Measurements from ENCODE around the gene CD82. TPM values are rescaled to one million over a fixed set of nuclear protein-coding genes. Genes with fewer than 3 reads are reported as not detected.
A peak's percentile ranks its signal among the peaks of the same experiment; 100 is the strongest.

The CD82 gene
- total RNA-seq, 2 experiments from 2014 or later, result 1.2 to 6.4 TPM

- BruUV-seq (replicated peaks), result no TSS peak
- CTCF ChIA-PET (ENCODE audit: unreplicated experiment), result interaction anchor here (1.3 to 2.8 kb wide), 2 partner anchors 52 to 54 kb away, joined by 3 to 10 read pairs; no protein-coding TSS in a partner anchor
Observed at GRCh38 chr11:44613153-44613552, 47.7 kb downstream of the CD82 start.

GRCh38 chr11:44614281-44614775 is 48.9 kb downstream of the CD82 start:
- intact Hi-C loops (cut with micrococcal nuclease; ENCODE audit: unreplicated experiment), result loop anchor here (10.0 kb wide), 1 partner anchor 330 kb away; no protein-coding TSS in a partner anchor
- H4K20me1 ChIP-seq (ENCODE audit: insufficient read depth, low read length), result no peaks in the 10 kb centered on the region
- no peak overlapping the region for H3K4me2 ChIP-seq (ENCODE audit: low read length)
- no peak overlapping the region for H3K4me3 ChIP-seq (ENCODE audit: low read depth, low read length, poor library complexity, severe bottlenecking)
- H3K9me2 ChIP-seq (ENCODE audit: insufficient read depth, low read length), result no peaks in the 10 kb centered on the region
- H3K4me1 ChIP-seq (ENCODE audit: insufficient read depth, low read length, poor library complexity, severe bottlenecking), result peaks cover 35% of the 10 kb centered on the region
- no peak for TF ChIP-seq CTCF (conservative IDR thresholded peaks at IDR 0.05; ENCODE audit: low read length)
- TF ChIP-seq EZH2phosphoT487 (IDR thresholded peaks at IDR 0.05; ENCODE audit: borderline replicate concordance, low read depth, low read length), result no peak
- BruUV-seq (replicated peaks), result no TSS peak
- H2AFZ ChIP-seq (ENCODE audit: low read length), result no peak overlapping the region
- ChIA-PET CTCF (ENCODE audit: unreplicated experiment) (interaction anchor here (2.0 kb wide), 1 partner anchor 57 kb away, joined by 9 read pairs; no protein-coding TSS in a partner anchor), POLR2A (interaction anchor here (1.0 to 1.4 kb wide), 2 partner anchors 10 to 18 kb away, joined by 4 read pairs; no protein-coding TSS in a partner anchor)
- no peaks in the 10 kb centered on the region for H3K36me3 ChIP-seq (ENCODE audit: insufficient read depth, low read length)
- H3K9me3 ChIP-seq (ENCODE audit: low read length), result no peaks in the 10 kb centered on the region
- H3K27ac ChIP-seq (ENCODE audit: low read depth, low read length, poor library complexity, severe bottlenecking), result no peak overlapping the region
- H3K79me2 ChIP-seq (ENCODE audit: insufficient read depth, low read depth, low read length), result no peaks in the 10 kb centered on the region
- no peak for DNase-seq (ENCODE audit: low spot score)

More at GRCh38 chr11:44613153-44613552, 47.7 kb downstream of the CD82 start:
- no peak for TF ChIP-seq EZH2phosphoT487 (IDR thresholded peaks at IDR 0.05; ENCODE audit: borderline replicate concordance, low read depth, low read length)
- TF ChIP-seq CTCF (conservative IDR thresholded peaks at IDR 0.05; ENCODE audit: low read length), result no peak
- no peaks in the 10 kb centered on the region for H3K9me2 ChIP-seq (ENCODE audit: insufficient read depth, low read length)
- no peaks in the 10 kb centered on the region for H3K36me3 ChIP-seq (ENCODE audit: insufficient read depth, low read length)
- no peaks in the 10 kb centered on the region for H3K79me2 ChIP-seq (ENCODE audit: insufficient read depth, low read depth, low read length)
- H3K27ac ChIP-seq (ENCODE audit: low read depth, low read length, poor library complexity, severe bottlenecking), result no peak overlapping the region
- POLR2A ChIA-PET, result interaction anchor here (0.7 to 3.9 kb wide), 7 partner anchors 9 to 56 kb away, joined by 3 to 22 read pairs (median 4); partner anchors contain the start of gene CD82
- DNase-seq (ENCODE audit: low spot score), result no peak
- no peaks in the 10 kb centered on the region for H4K20me1 ChIP-seq (ENCODE audit: insufficient read depth, low read length)
- peaks cover 46% of the 10 kb centered on the region for H3K4me1 ChIP-seq (ENCODE audit: insufficient read depth, low read length, poor library complexity, severe bottlenecking)
- H3K4me2 ChIP-seq (ENCODE audit: low read length), result peak overlapping the region; percentile 1; the same call in 1 of the 2 replicates
- intact Hi-C loops (cut with micrococcal nuclease; ENCODE audit: unreplicated experiment), result loop anchor here (10.0 kb wide), 1 partner anchor 328 kb away; no protein-coding TSS in a partner anchor
- no peaks in the 10 kb centered on the region for H3K9me3 ChIP-seq (ENCODE audit: low read length)
- H3K4me3 ChIP-seq (ENCODE audit: low read depth, low read length, poor library complexity, severe bottlenecking), result no peak overlapping the region
- H2AFZ ChIP-seq (ENCODE audit: low read length), result peak overlapping the region; percentile 28; the same call in 1 of the 2 replicates
